GM19395 (cell line): ENCODE measurements around the gene PIK3CB.
"Not testable (repeated sequence)": the region's sequence is repeated elsewhere in the genome, so short reads cannot be mapped to it uniquely, and the experiment has no call there.

Experiments
- ATAC-seq: cut with Tn5 transposase; IDR thresholded peaks from one replicate; pipeline ENCODE4 v1.9.1; 2021; ENCODE audit warnings: mild to moderate bottlenecking, moderate library complexity; ENCODE audit not compliant: unreplicated experiment

Gene PIK3CB

DNA sequence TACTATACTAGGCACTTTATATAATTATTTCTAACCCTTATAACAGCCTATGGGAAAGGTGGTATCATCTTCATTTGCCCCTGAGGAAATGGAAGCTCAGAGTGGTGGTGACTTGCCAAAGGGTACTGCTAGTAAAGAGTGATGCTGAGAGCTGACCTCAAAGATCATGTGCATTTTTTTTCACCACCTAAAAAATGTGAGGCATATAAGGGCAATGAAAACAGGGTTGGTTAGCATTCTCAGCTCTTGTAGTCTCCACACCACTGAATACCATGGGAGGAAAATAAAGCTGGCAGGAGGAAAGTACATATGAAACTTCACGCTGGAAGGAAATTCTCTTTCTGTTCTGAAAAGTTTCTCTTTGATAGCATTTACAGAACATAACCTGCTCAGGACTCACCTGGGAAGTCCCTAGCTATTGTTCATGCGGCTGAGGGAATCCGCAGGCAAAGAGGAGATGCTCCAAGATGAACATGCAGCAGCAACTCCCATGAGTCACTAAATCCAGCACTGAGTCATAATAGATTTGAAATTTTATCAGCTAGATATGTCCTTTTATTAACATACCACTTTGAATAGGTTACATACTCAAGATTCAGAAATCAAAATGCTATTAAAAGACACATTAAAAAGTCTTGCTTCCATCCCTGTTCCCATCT is 208.9 kb downstream of the PIK3CB start:
- no peak for ATAC-seq

DNA sequence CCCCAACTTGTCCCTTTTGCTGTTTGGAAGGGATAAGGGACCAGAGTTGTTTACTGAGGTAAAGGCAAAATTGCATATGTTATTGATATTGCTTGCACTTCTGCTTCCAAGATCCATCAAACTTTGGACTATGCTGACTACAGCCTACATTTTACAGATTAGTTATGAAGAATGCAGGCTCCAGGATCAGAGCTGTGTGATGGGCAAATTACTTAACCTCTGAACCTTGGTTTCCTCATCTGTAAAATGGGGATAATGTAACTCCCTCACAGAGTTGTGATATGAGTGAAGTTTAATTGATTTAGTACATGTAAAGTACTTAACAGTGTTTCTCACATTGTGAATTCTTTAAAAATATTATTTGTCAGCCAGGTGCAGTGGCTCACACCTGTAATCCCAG is 210.2 kb downstream of the PIK3CB start:
- no peak for ATAC-seq

DNA sequence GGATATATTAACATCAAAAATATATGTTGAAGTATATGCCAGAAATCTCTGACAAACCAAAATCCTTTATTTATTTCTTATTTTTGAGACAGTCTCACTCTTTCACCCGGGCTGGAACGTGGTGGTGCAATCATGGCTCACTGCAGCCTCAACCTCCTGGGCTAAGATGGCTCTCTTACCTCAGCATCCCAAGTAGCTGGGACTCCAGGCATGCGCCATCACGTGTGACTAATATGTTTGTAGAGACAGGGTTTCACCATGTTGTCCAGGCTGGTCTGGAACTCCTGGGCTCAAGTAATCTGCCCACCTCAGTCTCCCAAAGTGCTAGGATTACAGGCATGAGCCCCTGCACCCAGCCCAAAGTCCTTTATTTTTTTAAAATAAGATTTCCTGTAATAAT is 214.3 kb downstream of the PIK3CB start:
- no peak for ATAC-seq

DNA sequence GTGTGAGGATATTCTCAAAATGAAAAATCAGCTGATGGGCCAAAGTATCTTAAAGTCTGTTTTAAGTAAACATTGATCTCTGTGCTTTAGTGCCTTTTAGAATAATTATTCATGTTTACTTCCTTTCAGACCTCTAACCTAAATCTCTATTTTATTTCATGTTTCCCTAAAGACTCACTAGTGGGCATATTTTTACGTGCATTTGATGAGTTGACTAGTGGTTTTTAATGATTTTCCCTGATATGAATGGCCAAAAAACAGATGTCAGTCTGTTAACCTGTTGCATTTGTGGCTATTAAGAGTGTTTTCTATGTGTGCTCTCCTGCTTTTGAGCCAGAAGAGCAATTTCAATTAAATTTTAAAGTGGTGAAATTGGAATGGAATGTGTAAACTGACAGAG is 219.3 kb downstream of the PIK3CB start:
- ATAC-seq = no peak

DNA sequence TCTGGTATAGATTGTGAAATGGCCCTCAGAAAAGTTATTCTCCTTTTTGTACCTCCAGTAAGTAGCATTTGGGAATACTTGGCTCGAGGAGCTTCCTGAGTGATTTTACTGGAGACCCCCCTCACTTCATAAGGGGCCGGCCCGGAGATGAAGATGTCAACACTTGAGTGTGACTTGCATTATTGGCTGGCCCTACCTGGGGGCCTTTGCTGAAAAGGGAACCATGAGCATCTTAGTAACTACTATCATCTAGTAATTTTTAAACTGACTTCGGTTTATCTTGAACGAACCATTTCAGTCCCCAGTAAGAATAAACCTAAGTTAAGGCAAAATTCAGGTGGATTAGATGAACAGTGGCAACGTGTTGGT is 224.8 kb downstream of the PIK3CB start:
- ATAC-seq = no peak

DNA sequence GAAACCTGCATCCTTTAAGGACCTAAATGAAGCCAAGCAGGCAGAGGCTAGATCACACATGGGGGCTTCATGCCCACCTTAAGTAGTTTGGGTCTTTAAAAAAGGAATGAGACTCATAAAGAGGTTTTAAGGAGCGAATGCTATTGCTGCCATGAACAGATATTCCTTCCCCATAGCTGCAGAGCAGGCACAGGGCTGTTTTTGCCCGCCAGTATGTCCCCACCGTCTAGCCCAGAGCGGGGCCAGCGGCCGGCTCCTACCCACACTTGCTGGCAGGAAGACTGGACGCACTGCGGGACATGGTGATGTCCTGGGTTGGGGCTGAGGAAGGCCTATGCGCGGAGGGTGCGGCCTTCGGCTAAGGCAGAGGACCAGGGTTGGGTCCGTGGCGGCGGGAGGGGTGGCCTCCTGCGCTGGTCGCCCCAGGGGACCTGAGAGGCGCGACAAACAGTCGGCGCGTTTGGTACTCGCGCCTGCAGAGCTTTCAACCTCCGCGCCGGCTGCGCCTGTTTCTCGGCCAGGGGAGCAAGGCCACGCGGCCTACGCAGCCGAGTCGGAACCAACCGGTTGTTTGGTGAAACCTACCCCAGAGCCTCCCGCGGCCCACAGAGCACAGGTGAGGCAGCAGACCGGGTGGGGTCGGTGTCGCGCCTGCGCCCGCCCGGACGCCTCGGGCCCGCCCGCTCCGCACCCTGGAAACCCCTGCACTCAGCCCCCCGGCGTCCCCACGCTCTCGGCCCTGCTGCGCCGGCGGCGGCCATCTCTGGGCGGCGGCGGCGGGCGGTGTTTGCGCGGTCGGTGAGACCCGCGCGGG is 226.2 kb downstream of the PIK3CB start, which contains the start of gene FAIM:
Gene FAIM (plus strand): TSS at position 450 of the 814 bp plus-strand sequence. CDS start 10,956 bp downstream, outside the sequence.
- ATAC-seq = peak; percentile 82

DNA sequence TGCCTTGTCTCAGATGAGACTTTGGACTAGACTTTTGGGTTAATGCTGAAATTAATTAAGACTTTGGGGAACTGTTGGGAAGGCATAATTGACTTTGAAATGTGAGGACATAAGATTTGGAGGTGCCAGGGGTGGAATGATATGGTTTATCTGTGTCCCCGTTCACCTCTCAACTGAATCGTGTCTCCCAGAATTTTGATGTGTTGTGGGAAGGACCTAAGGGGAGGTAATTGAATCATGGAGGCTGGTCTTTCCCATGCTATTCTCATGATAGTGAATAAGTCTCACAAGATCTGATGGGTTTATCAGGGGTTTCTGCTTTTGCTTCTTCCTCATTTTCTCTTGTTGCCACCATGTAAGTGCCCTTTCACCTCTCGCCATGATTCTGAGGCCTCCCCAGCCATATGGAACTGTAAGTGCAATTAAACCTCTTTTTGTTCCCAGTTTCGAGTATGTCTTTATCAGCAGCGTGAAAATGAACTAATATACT is 230.6 kb downstream of the PIK3CB start:
- not testable (repeated sequence) for ATAC-seq
